Neural cell (in vitro differentiated cells): ENCODE measurements around the gene DHX8.

Experiments used
- CTCF ChIP-seq: fragments of 450-650 bp; IDR thresholded peaks from 2 replicates; pipeline ENCODE4 v1.5.1; 2014; ENCODE audit warnings: antibody characterized with exemption, mild to moderate bottlenecking, moderate library complexity; ENCODE audit not compliant: poor library complexity, severe bottlenecking
- EP300 ChIP-seq: fragments of 450-650 bp; conservative IDR thresholded peaks from 2 replicates; pipeline ENCODE4 v1.6.1; 2014; ENCODE audit warnings: antibody characterized with exemption, mild to moderate bottlenecking, moderate library complexity; ENCODE audit not compliant: poor library complexity, severe bottlenecking
- POLR2AphosphoS5 ChIP-seq: IDR thresholded peaks from 2 replicates; pipeline ENCODE4 v1.6.1; 2012
- RAD21 ChIP-seq: fragments of 450-650 bp; conservative IDR thresholded peaks from 2 replicates; pipeline ENCODE4 v1.6.1; 2014; ENCODE audit warnings: antibody characterized with exemption, mild to moderate bottlenecking, moderate library complexity
- REST ChIP-seq: IDR thresholded peaks from 2 replicates; pipeline ENCODE4 v1.6.1; 2012; ENCODE audit warnings: borderline replicate concordance
- TAF1 ChIP-seq: IDR thresholded peaks from 2 replicates; pipeline ENCODE4 v1.6.1; 2012; ENCODE audit warnings: low read depth

GRCh38 chr17:43461185-43461584, 22.6 kb upstream of the DHX8 start:
- TF ChIP-seq POLR2AphosphoS5: no peak
- no peak for TF ChIP-seq CTCF
- no peak for TF ChIP-seq TAF1
- TF ChIP-seq EP300: no peak
- TF ChIP-seq RAD21: no peak
- TF ChIP-seq REST: no peak
